ENCODE data around the gene PAXX.

The PAXX gene

DNA sequence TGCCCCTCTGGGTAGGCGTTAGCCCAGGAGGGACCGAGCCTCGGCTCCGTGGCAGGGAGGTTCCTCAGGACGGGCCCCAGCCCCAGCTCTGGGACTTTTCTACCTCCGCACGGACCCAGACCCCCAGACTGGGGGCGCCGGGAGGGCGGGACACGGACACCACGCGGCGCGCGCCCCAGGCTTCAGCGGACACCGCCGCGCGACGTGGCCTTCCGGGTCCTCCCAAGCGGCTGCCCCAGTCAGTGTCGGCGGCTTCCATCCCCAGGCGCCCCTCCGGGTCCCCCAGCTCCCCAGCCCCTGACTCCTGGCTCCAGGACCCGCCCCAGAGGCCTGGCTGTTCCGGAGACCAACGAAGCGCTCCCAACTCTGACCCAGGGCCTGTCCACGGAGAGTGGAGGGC lies 6.4 kb upstream of the PAXX start:
- H3K27ac ChIP-seq (replicated peaks): no peak overlapping the region
- no peak for DNase-seq (ENCODE audit: low read depth in 1 of 2, low spot score in 1 of 2)
- H3K4me3 ChIP-seq (replicated peaks; ENCODE audit: insufficient read depth, low read length): no peak overlapping the region
- no peak for TF ChIP-seq CTCF (IDR thresholded peaks at IDR 0.05; ENCODE audit: insufficient read depth, low read length)
- no peak for TF ChIP-seq REST (IDR thresholded peaks at IDR 0.05; ENCODE audit: insufficient replicate concordance, low read depth)
- no peak for TF ChIP-seq GABPA (IDR thresholded peaks at IDR 0.05; ENCODE audit: low read depth)
- no peak for TF ChIP-seq POLR2AphosphoS5 (IDR thresholded peaks at IDR 0.05; ENCODE audit: low read depth)
- no peak for TF ChIP-seq SPI1 (IDR thresholded peaks at IDR 0.05; ENCODE audit: borderline replicate concordance, low read depth)
- H3K27me3 ChIP-seq (ENCODE audit: insufficient read depth, poor library complexity, severe bottlenecking): peaks cover 25% of the 10 kb centered on the region

GRCh38 chr9:136988872-136989271 lies 3.4 kb upstream of the PAXX start:
- Histone ChIP-seq H3K27me3 (ENCODE audit: insufficient read depth, poor library complexity, severe bottlenecking) (peaks cover 24% of the 10 kb centered on the region), H3K4me3 (replicated peaks; ENCODE audit: insufficient read depth, low read length) (no peak overlapping the region), H3K27ac (replicated peaks) (no peak overlapping the region)
- no peak for DNase-seq (ENCODE audit: low read depth in 1 of 2, low spot score in 1 of 2)
- TF ChIP-seq GABPA (IDR thresholded peaks at IDR 0.05; ENCODE audit: low read depth): no peak
- TF ChIP-seq REST (IDR thresholded peaks at IDR 0.05; ENCODE audit: insufficient replicate concordance, low read depth): no peak
- TF ChIP-seq CTCF (IDR thresholded peaks at IDR 0.05; ENCODE audit: insufficient read depth, low read length): no peak
- TF ChIP-seq POLR2AphosphoS5 (IDR thresholded peaks at IDR 0.05; ENCODE audit: low read depth): no peak
- TF ChIP-seq SPI1 (IDR thresholded peaks at IDR 0.05; ENCODE audit: borderline replicate concordance, low read depth): no peak

- TF ChIP-seq GABPA (IDR thresholded peaks at IDR 0.05; ENCODE audit: low read depth) (no peak), SPI1 (IDR thresholded peaks at IDR 0.05; ENCODE audit: borderline replicate concordance, low read depth) (no peak), POLR2AphosphoS5 (IDR thresholded peaks at IDR 0.05; ENCODE audit: low read depth) (no peak), REST (IDR thresholded peaks at IDR 0.05; ENCODE audit: insufficient replicate concordance, low read depth) (no peak), CTCF (IDR thresholded peaks at IDR 0.05; ENCODE audit: insufficient read depth, low read length) (no peak)
- H3K27ac ChIP-seq (replicated peaks): no peak overlapping the region
- peaks cover 9% of the 10 kb centered on the region for H3K27me3 ChIP-seq (ENCODE audit: insufficient read depth, poor library complexity, severe bottlenecking)
- no peak overlapping the region for H3K4me3 ChIP-seq (replicated peaks; ENCODE audit: insufficient read depth, low read length)
- no peak for DNase-seq (ENCODE audit: low read depth in 1 of 2, low spot score in 1 of 2)
Observed at GRCh38 chr9:136990242-136990911, 1.8 kb upstream of the PAXX start.

Data from HL-60 (cell line).